D721Med (cell line): ENCODE measurements around the gene AK1.

Experiments
- DNase-seq: peaks from one replicate; pipeline ENCODE4 v3.0.0; 2011; ENCODE audit warnings: low spot score; ENCODE audit not compliant: insufficient read length
- FAIRE-seq: peaks from 2 replicates; lab custom pipeline; 2011; peaks lifted over from hg19 to GRCh38; lab: Jason Lieb, UNC
- TF ChIP-seq, protein P1 (sequence below): IDR thresholded peaks from 2 replicates; pipeline ENCODE4 v1.5.1; 2012; ENCODE audit warnings: mild to moderate bottlenecking, control low read depth; ENCODE audit not compliant: insufficient read depth; ENCODE audit errors: missing control alignments

Gene AK1

DNA sequence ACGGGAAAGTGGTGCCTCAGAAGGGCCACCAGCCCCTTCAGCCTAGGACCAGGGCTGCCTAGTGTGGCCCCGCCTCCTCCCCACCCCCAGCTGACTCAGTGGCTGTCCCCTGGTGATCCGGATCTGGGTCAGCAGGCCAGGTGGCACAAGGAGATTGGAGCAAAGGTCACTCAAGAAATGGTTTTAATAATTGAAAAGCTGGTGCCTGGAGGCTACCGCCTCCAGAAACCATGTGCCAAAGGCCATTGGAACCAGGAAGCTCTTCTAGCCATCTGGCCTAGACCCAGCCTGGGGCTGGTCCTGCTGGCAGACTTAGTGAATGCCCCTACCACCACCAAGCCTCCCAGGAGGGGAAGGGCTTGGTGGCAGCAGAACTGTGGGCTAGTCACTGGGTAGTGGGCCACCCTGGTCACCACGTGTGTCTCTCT lies 37.9 kb upstream of the AK1 start:
- TF ChIP-seq, protein P1, sequence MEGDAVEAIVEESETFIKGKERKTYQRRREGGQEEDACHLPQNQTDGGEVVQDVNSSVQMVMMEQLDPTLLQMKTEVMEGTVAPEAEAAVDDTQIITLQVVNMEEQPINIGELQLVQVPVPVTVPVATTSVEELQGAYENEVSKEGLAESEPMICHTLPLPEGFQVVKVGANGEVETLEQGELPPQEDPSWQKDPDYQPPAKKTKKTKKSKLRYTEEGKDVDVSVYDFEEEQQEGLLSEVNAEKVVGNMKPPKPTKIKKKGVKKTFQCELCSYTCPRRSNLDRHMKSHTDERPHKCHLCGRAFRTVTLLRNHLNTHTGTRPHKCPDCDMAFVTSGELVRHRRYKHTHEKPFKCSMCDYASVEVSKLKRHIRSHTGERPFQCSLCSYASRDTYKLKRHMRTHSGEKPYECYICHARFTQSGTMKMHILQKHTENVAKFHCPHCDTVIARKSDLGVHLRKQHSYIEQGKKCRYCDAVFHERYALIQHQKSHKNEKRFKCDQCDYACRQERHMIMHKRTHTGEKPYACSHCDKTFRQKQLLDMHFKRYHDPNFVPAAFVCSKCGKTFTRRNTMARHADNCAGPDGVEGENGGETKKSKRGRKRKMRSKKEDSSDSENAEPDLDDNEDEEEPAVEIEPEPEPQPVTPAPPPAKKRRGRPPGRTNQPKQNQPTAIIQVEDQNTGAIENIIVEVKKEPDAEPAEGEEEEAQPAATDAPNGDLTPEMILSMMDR: no peak
- FAIRE-seq (no peak), DNase-seq (no peak)

DNA sequence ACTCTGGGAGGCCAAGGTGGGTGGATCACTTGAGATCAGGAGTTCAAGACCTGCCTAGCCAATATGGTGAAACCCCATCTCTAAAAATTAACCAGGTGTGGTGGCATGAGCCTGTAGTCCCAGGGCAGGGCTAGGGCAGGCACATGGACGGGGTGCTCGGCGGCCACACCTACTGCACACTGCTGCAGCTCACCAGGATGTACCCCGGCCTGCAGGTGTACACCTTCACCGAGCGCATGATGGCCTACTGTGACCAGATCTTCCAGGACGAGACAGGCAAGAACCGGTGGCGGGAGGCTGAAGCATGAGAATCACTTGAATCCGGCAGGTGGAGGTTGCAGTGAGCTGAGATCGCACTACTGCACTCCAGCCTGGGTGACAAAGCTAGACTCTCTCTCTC lies 36.2 kb upstream of the AK1 start:
- DNase-seq (no peak), FAIRE-seq (no peak)

DNA sequence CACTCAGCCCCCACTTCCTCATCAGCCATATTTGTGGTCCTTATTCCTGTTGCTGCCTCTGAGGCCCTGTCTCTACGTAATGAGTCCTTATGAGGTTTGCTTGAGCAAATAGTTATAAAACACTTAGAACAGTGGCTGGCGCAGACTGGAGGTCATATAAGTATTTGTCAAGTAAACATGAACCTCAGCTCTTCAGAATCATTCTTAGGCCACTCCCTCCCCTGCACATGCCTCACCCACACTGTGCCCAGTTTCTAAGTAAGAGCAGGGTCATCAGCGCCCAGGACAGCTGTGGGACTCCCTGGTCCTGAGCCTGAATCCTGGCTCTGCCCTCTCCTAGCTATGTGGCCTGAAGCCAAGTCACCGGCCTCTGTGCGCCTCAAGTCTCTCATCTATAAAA lies 35.4 kb upstream of the AK1 start:
- FAIRE-seq (no peak), DNase-seq (no peak)
- TF ChIP-seq, protein P1: no peak

More for the DNA sequence above, 36.2 kb upstream of the AK1 start:
- TF ChIP-seq, protein P1: no peak

DNA sequence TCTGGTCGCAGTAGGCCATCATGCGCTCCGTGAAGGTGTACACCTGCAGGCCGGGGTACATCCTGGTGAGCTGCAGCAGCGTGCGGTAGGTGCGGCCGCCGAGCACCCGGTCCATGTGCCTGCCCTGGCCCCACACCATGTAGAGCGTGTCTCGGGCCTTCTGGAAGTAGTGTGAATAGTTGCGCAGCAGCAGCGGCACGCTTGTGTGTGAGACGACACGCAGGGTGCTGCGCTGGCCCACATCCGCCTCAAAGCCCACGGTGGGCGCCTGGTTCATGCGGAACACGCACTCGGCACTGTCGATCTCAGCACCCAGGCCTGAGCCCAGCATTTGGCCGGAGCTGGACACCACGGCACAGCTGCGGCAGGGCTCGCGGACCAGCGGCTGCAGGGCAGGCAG lies 34.8 kb upstream of the AK1 start:
- TF ChIP-seq, protein P1: no peak
- no peak for DNase-seq
- no peak for FAIRE-seq

DNA sequence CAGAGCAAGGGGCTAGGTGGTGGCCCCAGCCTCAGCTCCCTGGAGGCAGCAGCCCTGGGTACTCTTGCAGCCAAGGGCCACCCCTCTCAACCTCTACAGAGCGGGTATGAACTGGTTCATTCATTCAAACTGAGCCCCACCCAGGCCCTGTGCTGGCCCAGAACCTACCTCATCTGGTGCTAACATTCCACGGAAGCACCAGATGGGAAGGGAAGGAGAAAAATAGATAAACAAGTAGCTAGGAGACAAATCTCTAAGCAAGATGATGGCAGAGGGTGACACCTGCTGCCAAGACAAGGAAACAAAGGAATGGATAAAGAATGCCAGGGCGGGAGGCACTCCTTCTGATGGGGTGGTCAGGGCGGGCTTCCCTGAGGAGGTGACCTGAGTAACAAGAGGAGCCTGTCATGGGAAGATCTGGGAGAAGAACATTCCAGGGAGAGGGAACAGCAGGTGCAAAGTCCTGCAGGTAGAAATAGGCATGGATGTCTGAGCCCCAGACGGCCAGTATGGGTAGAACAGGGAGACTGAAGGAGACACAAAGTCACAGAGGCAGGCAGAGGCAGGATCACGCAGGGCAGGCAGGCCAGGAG lies 33.2 kb upstream of the AK1 start:
- DNase-seq (no peak), FAIRE-seq (no peak)
- TF ChIP-seq, protein P1: peak; percentile 38

DNA sequence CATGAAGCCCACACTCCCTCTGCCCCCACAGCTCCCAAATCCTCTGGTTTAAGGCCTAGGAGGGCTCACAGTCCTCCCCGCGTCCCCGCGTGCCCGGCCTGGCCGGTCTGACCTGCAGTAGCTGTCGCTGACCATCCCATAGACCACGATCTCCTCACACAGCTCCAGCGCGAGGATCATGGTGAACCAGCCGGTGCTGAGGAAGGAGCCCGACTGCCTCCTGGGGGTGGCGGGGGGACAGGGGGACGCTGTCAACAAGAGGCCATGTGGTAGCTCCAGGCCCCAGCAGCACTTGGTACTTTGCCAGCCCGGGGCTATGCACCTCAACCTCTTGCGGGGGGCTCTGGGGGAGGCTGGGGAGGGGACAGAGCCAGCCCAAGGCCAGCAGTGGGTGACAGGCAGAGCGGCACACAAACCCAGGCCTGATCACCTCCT lies 32.4 kb upstream of the AK1 start:
- FAIRE-seq: no peak
- DNase-seq: no peak
- TF ChIP-seq, protein P1: no peak

DNA sequence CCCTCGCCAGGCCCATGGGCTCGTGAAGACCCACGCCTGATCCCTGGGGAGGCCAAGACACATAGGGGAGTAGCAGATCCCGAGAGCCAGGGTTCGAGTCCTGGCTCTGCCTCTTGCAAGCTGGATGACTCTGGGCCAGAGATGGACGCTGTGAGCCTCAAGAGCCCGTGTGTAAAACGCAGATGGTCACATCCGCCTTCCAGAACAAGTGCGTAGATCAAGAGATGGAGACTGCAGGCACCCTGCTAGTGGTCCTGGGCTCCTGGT lies 31.1 kb upstream of the AK1 start:
- TF ChIP-seq, protein P1: no peak
- no peak for FAIRE-seq
- DNase-seq: no peak
